Measurements from ENCODE around the gene COL8A1. TPM values are rescaled to one million over a fixed set of nuclear protein-coding genes. Genes with fewer than 3 reads are reported as not detected.

The COL8A1 gene
- total RNA-seq, 1 experiment from 2014 or later: 0.08 TPM

- peaks cover 35% of the 10 kb centered on the region for H3K4me1 ChIP-seq
- no peak for DNase-seq
- peaks cover 7% of the 10 kb centered on the region; the same call in 1 of the 2 replicates for H3K9me3 ChIP-seq (replicated peaks)
- H3K36me3 ChIP-seq: no peaks in the 10 kb centered on the region
- no peak overlapping the region for H3K4me3 ChIP-seq
- H3K27ac ChIP-seq: no peak overlapping the region
- no peaks in the 10 kb centered on the region for H3K27me3 ChIP-seq
These were observed 39.6 kb downstream of the COL8A1 start for GRCh38 chr3:99678023-99678422.

- Histone ChIP-seq H3K27me3 (no peaks in the 10 kb centered on the region), H3K4me3 (no peak overlapping the region), H3K9me3 (replicated peaks) (peaks cover 7% of the 10 kb centered on the region; the same call in 1 of the 2 replicates), H3K4me1 (peaks cover 34% of the 10 kb centered on the region), H3K36me3 (no peaks in the 10 kb centered on the region), H3K27ac (no peak overlapping the region)
- no peak for DNase-seq
These were observed 40.5 kb downstream of the COL8A1 start for GRCh38 chr3:99678896-99679295.

- Histone ChIP-seq H3K4me3 (no peak overlapping the region), H3K27ac (no peak overlapping the region), H3K36me3 (no peaks in the 10 kb centered on the region), H3K4me1 (peaks cover 24% of the 10 kb centered on the region), H3K9me3 (replicated peaks) (peaks cover 4% of the 10 kb centered on the region; the same call in 1 of the 2 replicates), H3K27me3 (no peaks in the 10 kb centered on the region)
- DNase-seq: peak in 1 of 2 experiments; percentile 51
These were observed 43.1 kb downstream of the COL8A1 start for GRCh38 chr3:99681512-99681911.

- Histone ChIP-seq H3K36me3 (no peaks in the 10 kb centered on the region), H3K27ac (no peak overlapping the region), H3K4me1 (peaks cover 24% of the 10 kb centered on the region), H3K27me3 (no peaks in the 10 kb centered on the region), H3K9me3 (replicated peaks) (peaks cover 4% of the 10 kb centered on the region; the same call in 1 of the 2 replicates), H3K4me3 (no peak overlapping the region)
- no peak for DNase-seq
These were observed 43.6 kb downstream of the COL8A1 start for GRCh38 chr3:99681976-99682375.

GRCh38 chr3:99683465-99683864 lies 45.1 kb downstream of the COL8A1 start:
- Histone ChIP-seq H3K9me3 (replicated peaks) (peaks cover 4% of the 10 kb centered on the region; the same call in 1 of the 2 replicates), H3K4me1 (peaks cover 26% of the 10 kb centered on the region), H3K36me3 (no peaks in the 10 kb centered on the region), H3K27me3 (no peaks in the 10 kb centered on the region), H3K4me3 (no peak overlapping the region), H3K27ac (no peak overlapping the region)
- no peak for DNase-seq

GRCh38 chr3:99683876-99684275 lies 45.5 kb downstream of the COL8A1 start:
- Histone ChIP-seq H3K36me3 (no peaks in the 10 kb centered on the region), H3K9me3 (replicated peaks) (peaks cover 4% of the 10 kb centered on the region; the same call in 1 of the 2 replicates), H3K4me3 (no peak overlapping the region), H3K27me3 (no peaks in the 10 kb centered on the region), H3K4me1 (peaks cover 30% of the 10 kb centered on the region), H3K27ac (no peak overlapping the region)
- no peak for DNase-seq

- H3K4me3 ChIP-seq: no peak overlapping the region
- no peaks in the 10 kb centered on the region for H3K27me3 ChIP-seq
- no peaks in the 10 kb centered on the region for H3K9me3 ChIP-seq (replicated peaks)
- no peak for DNase-seq
- H3K27ac ChIP-seq: no peak overlapping the region
- H3K36me3 ChIP-seq: no peaks in the 10 kb centered on the region
- H3K4me1 ChIP-seq: peaks cover 37% of the 10 kb centered on the region
These were observed 46.2 kb downstream of the COL8A1 start for GRCh38 chr3:99684644-99685043.

- Histone ChIP-seq H3K27me3 (no peaks in the 10 kb centered on the region), H3K36me3 (no peaks in the 10 kb centered on the region), H3K4me1 (peaks cover 48% of the 10 kb centered on the region), H3K9me3 (replicated peaks) (no peaks in the 10 kb centered on the region), H3K4me3 (no peak overlapping the region), H3K27ac (no peak overlapping the region)
- no peak for DNase-seq
These were observed 48.1 kb downstream of the COL8A1 start for GRCh38 chr3:99686469-99686868.

GRCh38 chr3:99686955-99687612 lies 48.7 kb downstream of the COL8A1 start:
- Histone ChIP-seq H3K36me3 (no peaks in the 10 kb centered on the region), H3K9me3 (replicated peaks) (no peaks in the 10 kb centered on the region), H3K4me1 (peaks cover 49% of the 10 kb centered on the region), H3K4me3 (no peak overlapping the region), H3K27ac (no peak overlapping the region), H3K27me3 (no peaks in the 10 kb centered on the region)
- DNase-seq: peak in 1 of 2 experiments; percentile 24

- Histone ChIP-seq H3K36me3 (no peaks in the 10 kb centered on the region), H3K27ac (peak overlapping the region; percentile 94), H3K27me3 (no peaks in the 10 kb centered on the region), H3K9me3 (replicated peaks) (no peaks in the 10 kb centered on the region), H3K4me3 (no peak overlapping the region), H3K4me1 (peaks cover 45% of the 10 kb centered on the region)
- DNase-seq: peak; percentile 69 to 94
These were observed 52.5 kb downstream of the COL8A1 start for GRCh38 chr3:99690761-99691369.

- no peaks in the 10 kb centered on the region for H3K9me3 ChIP-seq (replicated peaks)
- H3K27me3 ChIP-seq: no peaks in the 10 kb centered on the region
- H3K4me1 ChIP-seq: peaks cover 34% of the 10 kb centered on the region
- no peak overlapping the region for H3K27ac ChIP-seq
- DNase-seq: no peak
- H3K36me3 ChIP-seq: no peaks in the 10 kb centered on the region
- no peak overlapping the region for H3K4me3 ChIP-seq
These were observed 55.2 kb downstream of the COL8A1 start for GRCh38 chr3:99693636-99694035.

GRCh38 chr3:99696497-99696896 lies 58.1 kb downstream of the COL8A1 start:
- Histone ChIP-seq H3K27me3 (no peaks in the 10 kb centered on the region), H3K36me3 (no peaks in the 10 kb centered on the region), H3K4me1 (peaks cover 8% of the 10 kb centered on the region), H3K9me3 (replicated peaks) (no peaks in the 10 kb centered on the region), H3K27ac (no peak overlapping the region), H3K4me3 (no peak overlapping the region)
- DNase-seq: no peak

- Histone ChIP-seq H3K27ac (no peak overlapping the region), H3K27me3 (no peaks in the 10 kb centered on the region), H3K4me1 (peaks cover under 1% of the 10 kb centered on the region), H3K4me3 (no peak overlapping the region), H3K9me3 (replicated peaks) (no peaks in the 10 kb centered on the region), H3K36me3 (no peaks in the 10 kb centered on the region)
- no peak for DNase-seq
These were observed 58.9 kb downstream of the COL8A1 start for GRCh38 chr3:99697250-99697649.

- H3K27me3 ChIP-seq: no peaks in the 10 kb centered on the region
- no peak for DNase-seq
- no peaks in the 10 kb centered on the region for H3K36me3 ChIP-seq
- H3K4me1 ChIP-seq: peaks cover 5% of the 10 kb centered on the region; the same call in 1 of the 2 replicates
- no peak overlapping the region for H3K27ac ChIP-seq
- no peaks in the 10 kb centered on the region for H3K9me3 ChIP-seq (replicated peaks)
- no peak overlapping the region for H3K4me3 ChIP-seq
These were observed 60.5 kb downstream of the COL8A1 start for GRCh38 chr3:99698932-99699331.

- no peak overlapping the region for H3K4me3 ChIP-seq
- peaks cover 5% of the 10 kb centered on the region; the same call in 1 of the 2 replicates for H3K4me1 ChIP-seq
- no peaks in the 10 kb centered on the region for H3K36me3 ChIP-seq
- DNase-seq: no peak
- H3K9me3 ChIP-seq (replicated peaks): no peaks in the 10 kb centered on the region
- no peak overlapping the region for H3K27ac ChIP-seq
- no peaks in the 10 kb centered on the region for H3K27me3 ChIP-seq
These were observed 61.4 kb downstream of the COL8A1 start for GRCh38 chr3:99699841-99700240.

Data from SJCRH30 (cell line).